ENCODE results near the gene GTF2A2. TPM values are rescaled to one million over a fixed set of nuclear protein-coding genes. Genes with fewer than 3 reads are reported as not detected.

Gene GTF2A2
- total RNA-seq, 1 experiment from 2014 or later: 175 TPM

DNA sequence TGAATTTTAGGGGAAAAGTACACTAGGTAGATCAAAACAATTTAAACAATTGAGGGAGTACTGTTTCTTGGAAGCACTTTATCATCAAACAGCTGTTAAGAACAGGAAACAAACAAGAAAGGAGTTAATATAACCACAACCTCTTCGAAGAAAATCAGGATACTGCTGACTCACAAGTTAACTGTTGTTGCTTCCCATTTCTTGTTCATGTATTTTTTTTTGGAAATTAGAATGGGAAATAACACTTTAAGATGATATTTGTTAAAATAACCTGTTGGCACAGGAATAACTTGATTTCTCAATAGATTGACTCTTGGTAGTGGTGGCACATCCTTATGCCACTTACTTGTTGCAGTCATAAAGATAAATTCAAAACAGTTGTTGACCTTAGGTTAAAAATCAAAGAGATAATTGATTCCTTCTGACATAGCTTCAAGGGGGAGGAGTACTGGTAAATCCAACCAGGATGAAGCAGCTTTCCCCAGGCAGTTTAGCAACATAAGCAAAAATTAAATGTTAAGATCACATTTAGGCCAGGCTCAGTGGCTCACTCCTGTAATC is 28.5 kb upstream of the GTF2A2 start:
- DNase-seq (ENCODE audit: low read depth, low spot score): no peak
- no peak for ATAC-seq
- no peak overlapping the region for H3K4me3 ChIP-seq (replicated peaks in 1 of 2; ENCODE audit: low read depth in 1 of 2, low read length in 2 of 2)
- no peak overlapping the region for H3K27ac ChIP-seq (ENCODE audit: low read depth, low read length)
- H3K4me2 ChIP-seq (ENCODE audit: low read length): no peak overlapping the region
- ChIA-PET POLR2A (no interaction called here), RAD21 (ENCODE audit: low non-redundant PET in 1 of 2, low total read pairs in 2 of 2, uncharacterized antibody in 2 of 2, unreplicated experiment in 2 of 2) (no interaction called here), CTCF (interaction anchor here (1.0 kb wide), 1 partner anchor 157 kb away, joined by 3 read pairs; no protein-coding TSS in a partner anchor)
- no peak for TF ChIP-seq ELF1 (IDR thresholded peaks at IDR 0.05; ENCODE audit: borderline replicate concordance, low read depth)
- TF ChIP-seq CEBPB (IDR thresholded peaks at IDR 0.05; ENCODE audit: low read depth): no peak
- TF ChIP-seq ZNF274 (IDR thresholded peaks at IDR 0.05; ENCODE audit: low read depth, low read length): no peak
- TF ChIP-seq, protein P1, sequence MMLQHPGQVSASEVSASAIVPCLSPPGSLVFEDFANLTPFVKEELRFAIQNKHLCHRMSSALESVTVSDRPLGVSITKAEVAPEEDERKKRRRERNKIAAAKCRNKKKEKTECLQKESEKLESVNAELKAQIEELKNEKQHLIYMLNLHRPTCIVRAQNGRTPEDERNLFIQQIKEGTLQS (IDR thresholded peaks at IDR 0.05): no peak
- TF ChIP-seq CTCF (IDR thresholded peaks at IDR 0.05 in 2 of 3, conservative IDR thresholded peaks at IDR 0.05 in 1 of 3; ENCODE audit: borderline replicate concordance in 1 of 3, insufficient read depth in 1 of 3, low read depth in 2 of 3, low read length in 2 of 3): no peak
- TF ChIP-seq EZH2phosphoT487 (IDR thresholded peaks at IDR 0.05; ENCODE audit: borderline replicate concordance): no peak
- TF ChIP-seq, protein P2, sequence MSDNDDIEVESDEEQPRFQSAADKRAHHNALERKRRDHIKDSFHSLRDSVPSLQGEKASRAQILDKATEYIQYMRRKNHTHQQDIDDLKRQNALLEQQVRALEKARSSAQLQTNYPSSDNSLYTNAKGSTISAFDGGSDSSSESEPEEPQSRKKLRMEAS (IDR thresholded peaks at IDR 0.05): no peak
- no peak for TF ChIP-seq REST (IDR thresholded peaks at IDR 0.05; ENCODE audit: low read depth)
- TF ChIP-seq FOSL1 (IDR thresholded peaks at IDR 0.05; ENCODE audit: low read depth): no peak
- no peak for TF ChIP-seq SIN3A (IDR thresholded peaks at IDR 0.05; ENCODE audit: low read depth)
- TF ChIP-seq POLR2A (IDR thresholded peaks at IDR 0.05; ENCODE audit: borderline replicate concordance, extremely low read depth, insufficient read depth, insufficient read length): no peak
- TF ChIP-seq TCF7L2 (IDR thresholded peaks at IDR 0.05; ENCODE audit: borderline replicate concordance, extremely low read depth, insufficient read depth, insufficient read length): no peak
- no peak for TF ChIP-seq POLR2AphosphoS5 (IDR thresholded peaks at IDR 0.05; ENCODE audit: low read depth, low read length)
- no peak for TF ChIP-seq SRF (IDR thresholded peaks at IDR 0.05; ENCODE audit: low read depth)
- TF ChIP-seq EZH2 (IDR thresholded peaks at IDR 0.05): no peak
- TF ChIP-seq JUND (IDR thresholded peaks at IDR 0.05): no peak
- no peak for TF ChIP-seq CBX3 (IDR thresholded peaks at IDR 0.05; ENCODE audit: low read depth)
- no peaks in the 10 kb centered on the region for H3K9me2 ChIP-seq (ENCODE audit: insufficient read depth)
- intact Hi-C loops (cut with micrococcal nuclease): no loop called here
- H4K20me1 ChIP-seq (ENCODE audit: insufficient read depth): no peaks in the 10 kb centered on the region
- H2AFZ ChIP-seq (ENCODE audit: low read depth, low read length, poor library complexity, severe bottlenecking): no peak overlapping the region
- no TSS peak for BruUV-seq (replicated peaks)
- H3K79me2 ChIP-seq (ENCODE audit: insufficient read depth, low read length): peaks cover 72% of the 10 kb centered on the region
- no peaks in the 10 kb centered on the region for H3K27me3 ChIP-seq (ENCODE audit: insufficient read depth, low read length)
- H3K9me3 ChIP-seq (ENCODE audit: control insufficient read depth in 1 of 2, insufficient read depth in 1 of 2, low read depth in 1 of 2, low read length in 2 of 2): no peaks in the 10 kb centered on the region
- peaks cover 4 to 12% of the 10 kb centered on the region in 2 experiments for H3K36me3 ChIP-seq (ENCODE audit: control insufficient read depth in 1 of 2, insufficient read depth in 2 of 2, low read length in 2 of 2)
- no peak overlapping the region for H3K9ac ChIP-seq (ENCODE audit: low read length)
- peaks cover 15% of the 10 kb centered on the region in 2 experiments for H3K4me1 ChIP-seq (ENCODE audit: control insufficient read depth in 1 of 2, insufficient read depth in 2 of 2, low read length in 2 of 2)
